GM18526 (cell line): ENCODE measurements around the gene SLAMF8.

ENCODE experiments used
- POLR2A ChIP-seq: IDR thresholded peaks from 3 replicates; pipeline ENCODE4 v1.6.1; 2011; ENCODE audit not compliant: insufficient read length; ENCODE audit errors: extremely low read depth

Gene SLAMF8

GRCh38 chr1:159800177-159800930 lies 26.3 kb upstream of the SLAMF8 start:
- no peak for TF ChIP-seq POLR2A

GRCh38 chr1:159802111-159802510 lies 24.6 kb upstream of the SLAMF8 start, which contains the start of gene FCRL6:
Gene FCRL6, plus strand, starts transcription at chr1:159802360. Its CDS starts 65 bp downstream, at chr1:159802425.
- TF ChIP-seq POLR2A, result no peak

- TF ChIP-seq POLR2A, result no peak
These were observed 22.6 kb upstream of the SLAMF8 start for GRCh38 chr1:159803956-159804689.

- no peak for TF ChIP-seq POLR2A
These were observed 21.7 kb upstream of the SLAMF8 start for GRCh38 chr1:159804924-159805323.

- TF ChIP-seq POLR2A, result no peak
These were observed 10.7 kb upstream of the SLAMF8 start for GRCh38 chr1:159815926-159816325.

DNA sequence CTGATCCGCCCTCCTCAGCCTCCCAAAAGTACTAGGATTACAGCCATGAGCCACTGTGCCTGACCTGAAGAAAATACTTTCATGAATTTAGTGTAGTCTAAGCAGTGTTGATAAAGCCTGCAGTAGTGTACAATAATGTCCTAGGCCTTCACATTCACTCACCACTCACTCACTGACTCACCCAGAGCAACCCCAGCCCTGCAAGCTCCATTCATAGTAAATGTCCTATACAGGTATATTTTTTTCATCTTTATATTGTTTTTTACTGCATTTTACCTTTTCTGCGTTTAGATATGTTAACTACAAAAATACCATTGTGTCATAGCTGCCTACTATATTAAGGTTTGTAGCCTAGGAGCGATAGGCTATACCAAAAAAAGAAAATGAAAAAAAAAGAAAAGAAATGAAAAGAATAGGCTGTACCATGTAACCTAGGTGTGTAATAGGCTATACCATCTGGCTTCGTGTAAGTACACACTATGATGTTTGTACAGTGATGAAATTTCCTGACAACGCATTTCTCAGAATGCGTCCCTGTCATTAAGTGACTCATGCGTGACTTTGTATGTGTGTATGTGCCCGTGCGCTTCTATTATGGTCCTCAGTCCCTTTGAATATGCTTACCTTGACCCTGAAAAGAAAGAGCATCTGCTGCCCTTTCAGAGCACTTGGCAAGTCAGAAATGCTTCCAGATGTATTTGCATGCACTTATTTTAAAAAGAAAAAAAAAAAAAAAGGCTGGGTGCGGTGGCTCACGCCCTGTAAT lies 9.2 kb upstream of the SLAMF8 start:
- no peak for TF ChIP-seq POLR2A

DNA sequence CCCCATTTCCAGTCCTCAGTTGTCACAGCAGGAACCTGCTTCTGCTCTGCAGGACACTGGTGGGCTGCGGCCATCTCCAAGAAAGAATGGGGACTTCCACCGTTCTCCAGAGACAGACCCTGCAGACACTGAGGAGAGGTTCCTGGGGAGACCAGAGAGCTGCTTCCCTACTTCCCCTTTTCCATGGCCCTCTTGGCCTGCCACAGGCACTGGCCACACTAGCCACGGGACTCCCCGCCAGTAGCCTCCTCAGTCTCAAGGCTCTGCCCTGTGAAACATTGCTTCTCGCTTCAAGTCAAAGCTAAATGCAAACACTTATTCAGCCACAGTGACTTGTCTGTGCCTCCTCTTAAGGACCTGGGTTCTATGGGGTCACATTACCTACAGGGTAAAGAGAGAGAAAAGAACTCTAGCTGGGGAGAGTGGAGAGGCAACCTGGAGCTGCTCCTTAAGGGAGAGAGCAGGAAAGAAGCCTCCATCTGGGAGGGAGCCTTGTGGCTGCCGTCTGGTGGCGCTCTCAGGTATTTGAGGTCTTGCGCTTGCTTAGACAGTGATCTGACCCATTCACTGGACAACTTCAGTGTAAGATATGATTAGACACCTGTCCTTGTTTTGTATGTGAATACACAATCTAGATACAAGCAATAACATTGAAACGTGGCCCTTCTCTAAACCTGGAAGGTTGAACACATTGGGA lies 5.4 kb upstream of the SLAMF8 start:
- TF ChIP-seq POLR2A, result no peak

DNA sequence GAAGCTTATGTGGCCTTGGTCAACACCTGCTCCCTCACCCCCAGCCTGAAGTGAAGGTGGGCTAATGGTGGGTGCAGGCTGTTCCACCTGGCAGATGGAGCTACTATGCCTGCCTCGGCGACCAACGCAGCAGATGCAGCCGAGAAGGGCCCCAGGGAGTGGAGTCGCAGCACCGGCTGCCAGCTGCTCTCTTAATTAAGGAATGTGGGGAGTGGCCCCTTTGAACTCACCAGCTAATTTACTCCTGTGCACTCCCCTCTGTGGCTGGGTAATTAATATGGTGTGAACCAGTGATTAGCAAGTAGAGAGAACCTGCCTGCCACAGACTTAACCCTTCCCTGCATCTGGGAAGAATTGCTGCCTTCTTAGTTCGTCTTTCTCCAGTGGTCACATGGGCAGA lies 3.3 kb upstream of the SLAMF8 start:
- TF ChIP-seq POLR2A, result no peak

DNA sequence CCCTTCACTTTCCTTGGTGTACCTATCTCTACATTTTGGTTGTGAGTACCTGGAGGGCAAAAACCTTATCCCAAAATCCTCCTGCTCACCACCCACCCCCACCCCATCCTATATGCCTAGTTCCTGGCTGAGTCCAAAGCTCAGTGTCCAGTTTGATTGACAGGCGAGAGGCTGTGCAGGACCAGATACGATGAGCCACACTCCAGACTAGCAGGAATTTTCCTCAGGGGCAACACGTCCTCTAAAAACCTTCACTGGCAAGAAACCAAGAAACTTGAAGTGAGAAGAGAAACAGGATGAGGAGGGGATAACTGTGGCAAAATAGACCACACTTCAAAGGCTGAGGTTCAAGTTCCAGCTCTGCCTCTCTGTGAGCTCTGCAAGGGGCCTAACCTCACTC lies 1.1 kb upstream of the SLAMF8 start:
- no peak for TF ChIP-seq POLR2A

DNA sequence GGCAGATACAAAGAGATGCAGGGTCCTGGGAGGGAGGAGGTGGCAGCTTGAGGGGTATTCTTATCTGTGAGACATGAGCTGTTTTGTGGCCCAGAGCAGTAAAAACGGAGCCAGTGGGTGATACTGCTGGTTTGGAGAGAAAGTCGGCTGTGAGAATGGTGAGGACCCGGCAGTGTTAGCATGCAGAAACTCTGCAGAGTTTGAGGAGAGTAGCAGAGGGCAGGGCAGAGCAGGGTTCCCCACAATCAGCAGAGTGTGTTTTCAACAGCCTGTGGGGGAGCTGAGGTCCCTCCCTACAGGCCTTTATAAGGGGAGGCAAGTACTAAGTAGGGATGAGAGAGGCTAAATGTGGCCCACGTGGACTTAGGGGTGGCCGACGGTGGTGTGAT lies 423 bp downstream of the SLAMF8 start:
- no peak for TF ChIP-seq POLR2A

GRCh38 chr1:159827549-159827948 lies 876 bp downstream of the SLAMF8 start:
- TF ChIP-seq POLR2A, result no peak

- TF ChIP-seq POLR2A, result no peak
These were observed 1.5 kb downstream of the SLAMF8 start for GRCh38 chr1:159828176-159828575.

DNA sequence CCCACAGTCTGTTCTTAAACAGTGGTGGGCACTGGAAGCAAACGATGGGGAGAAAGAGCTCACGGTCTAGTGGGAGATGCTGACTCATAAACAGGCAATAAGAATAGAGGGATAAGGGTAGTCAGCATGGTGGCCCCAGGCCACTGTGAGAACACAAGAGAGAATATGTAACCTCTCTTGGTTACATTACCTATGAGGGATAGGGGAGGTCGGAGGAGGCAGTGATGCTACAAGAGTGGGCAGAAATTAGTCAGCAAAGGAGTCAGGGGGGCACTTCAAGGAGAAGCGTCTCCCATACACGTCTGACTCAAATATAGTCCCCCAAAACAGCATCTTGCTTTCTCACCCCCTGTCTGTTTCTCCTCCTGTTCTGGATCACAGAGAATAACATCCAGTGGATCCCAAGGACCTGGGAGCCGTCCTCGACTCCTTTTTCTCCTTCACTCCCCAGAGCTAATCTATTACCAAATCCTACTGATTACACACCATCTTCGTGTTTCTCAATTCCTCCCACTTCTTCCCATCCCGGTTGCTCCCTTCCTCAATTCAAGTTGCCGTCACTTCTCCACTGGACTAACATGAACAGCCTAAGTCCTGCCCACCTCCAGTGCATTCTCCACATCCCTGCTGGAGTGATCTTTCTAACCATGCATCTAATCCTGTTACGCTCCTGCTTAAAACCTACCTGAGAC lies 2.1 kb downstream of the SLAMF8 start:
- TF ChIP-seq POLR2A, result no peak

DNA sequence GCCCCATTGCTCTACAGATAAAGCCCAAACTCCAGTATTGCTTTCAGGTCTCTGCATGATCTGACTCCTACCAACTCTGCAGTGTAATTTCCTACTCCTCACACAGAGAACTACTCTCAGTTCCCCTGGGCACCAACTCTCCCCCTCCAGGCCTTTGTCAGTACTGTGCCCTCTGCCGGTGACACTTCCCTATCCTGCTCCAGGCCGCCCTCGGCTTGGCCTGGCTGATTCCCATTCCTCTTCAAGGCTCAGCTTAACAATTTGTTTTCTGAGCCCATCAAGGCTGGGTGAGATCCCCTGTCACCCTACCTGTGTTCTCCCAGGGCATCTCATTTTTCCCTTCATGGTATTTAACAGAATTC lies 2.6 kb downstream of the SLAMF8 start:
- no peak for TF ChIP-seq POLR2A
